Liver (tissue), 9 donors: ENCODE measurements around the gene PTPN23. TPM values are rescaled to one million over a fixed set of nuclear protein-coding genes. Genes with fewer than 3 reads are reported as not detected.

ENCODE experiments used
- DNase-seq: peaks from one replicate; pipeline ENCODE4 v3.0.0-alpha.2; 2017; ENCODE audit warnings: low spot score
- H3K27ac ChIP-seq, 2 donors: one replicate each; pipeline ENCODE4 v1.7.0; 2013; ENCODE audit warnings: inconsistent platforms in 2 of 2, low read length in 2 of 2, control low read depth in 1 of 2, low read depth in 1 of 2, mild to moderate bottlenecking in 1 of 2
- H3K27me3 ChIP-seq, 4 donors: one replicate each; pipeline versions ENCODE4 v1.6.1 to v1.7.0; 2013; ENCODE audit warnings: low read length in 3 of 4, inconsistent platforms in 1 of 4, mild to moderate bottlenecking in 1 of 4, moderate library complexity in 1 of 4; ENCODE audit not compliant: control insufficient read depth in 4 of 4, insufficient read depth in 4 of 4
- H3K36me3 ChIP-seq, 4 donors: one replicate each; pipeline versions ENCODE4 v1.6.1 to v1.7.0; 2013; ENCODE audit warnings: low read length in 3 of 4, mild to moderate bottlenecking in 3 of 4, low read depth in 1 of 4, moderate library complexity in 1 of 4; ENCODE audit not compliant: control insufficient read depth in 4 of 4, insufficient read depth in 3 of 4
- H3K4me1 ChIP-seq, 4 donors: one replicate each; pipeline versions ENCODE4 v1.6.1 to v1.7.0; 2013; ENCODE audit warnings: low read length in 3 of 4, mild to moderate bottlenecking in 3 of 4, moderate library complexity in 1 of 4; ENCODE audit not compliant: control insufficient read depth in 4 of 4, insufficient read depth in 4 of 4
- H3K4me3 ChIP-seq, 3 donors: one replicate each; pipeline versions ENCODE4 v1.6.1 to v1.7.0; 2013; ENCODE audit warnings: low read length in 3 of 3, control low read depth in 1 of 3, low read depth in 1 of 3, mild to moderate bottlenecking in 1 of 3
- H3K9ac ChIP-seq, 2 donors: one replicate each; pipeline ENCODE4 v1.7.0; 2013; ENCODE audit warnings: low read length in 2 of 2, mild to moderate bottlenecking in 2 of 2, moderate library complexity in 2 of 2, control low read depth in 1 of 2, low read depth in 1 of 2
- H3K9me3 ChIP-seq, 4 donors: one replicate each; pipeline versions ENCODE4 v1.6.1 to v1.7.0; 2013; ENCODE audit warnings: low read length in 3 of 4; ENCODE audit not compliant: control insufficient read depth in 4 of 4
- CTCF ChIP-seq: fragments of 150-350 bp; IDR thresholded peaks from 2 replicates; pipeline ENCODE4 v1.5.1; 2017; ENCODE audit warnings: improper control_type of control experiment, low read depth, low read length; ENCODE audit not compliant: missing input control
- FOXA2 ChIP-seq: IDR thresholded peaks from 2 replicates; pipeline ENCODE4 v1.6.1; 2016; ENCODE audit warnings: antibody characterized with exemption
- GABPA ChIP-seq, 2 donors: IDR thresholded peaks in 1 of 2; conservative IDR thresholded peaks in 1 of 2; 2 replicates each; pipeline ENCODE4 v1.6.1; 2016; ENCODE audit warnings: antibody characterized with exemption in 2 of 2, mild to moderate bottlenecking in 1 of 2, moderate library complexity in 1 of 2
- HNF4A ChIP-seq, 2 donors: conservative IDR thresholded peaks; 2 replicates each; pipeline ENCODE4 v1.6.1; 2016; ENCODE audit warnings: antibody characterized with exemption in 2 of 2, mild to moderate bottlenecking in 2 of 2
- HNF4G ChIP-seq: IDR thresholded peaks from 2 replicates; pipeline ENCODE4 v1.6.1; 2016; ENCODE audit warnings: antibody characterized with exemption
- RXRA ChIP-seq, 2 donors: IDR thresholded peaks; 2 replicates each; pipeline ENCODE4 v1.6.1; 2017 to 2018; ENCODE audit warnings: antibody characterized with exemption in 2 of 2, mild to moderate bottlenecking in 1 of 2
- SP1 ChIP-seq: IDR thresholded peaks from 2 replicates; pipeline ENCODE4 v1.6.1; 2018; ENCODE audit warnings: antibody characterized with exemption, mild to moderate bottlenecking
- YY1 ChIP-seq: IDR thresholded peaks from 2 replicates; pipeline ENCODE4 v1.6.1; 2016; ENCODE audit warnings: antibody characterized with exemption, mild to moderate bottlenecking
- ZBTB33 ChIP-seq: IDR thresholded peaks from 2 replicates; pipeline ENCODE4 v1.6.1; 2016; ENCODE audit warnings: antibody characterized with exemption
- WGBS: extraction: QIAGEN DNeasy Blood & Tissue Kit; methylation state at CpG from one replicate; pipeline ENCODE4 v1.1.7; 2013; 5-methylcytosine and 5-hydroxymethylcytosine counted together
- polyA plus RNA-seq, 2 donors: library from polyadenylated mRNA; stranded (reverse) in 1 of 2; unstranded in 1 of 2; fragments of 200-250 nt in 1 of 2; fragments of >200 nt in 1 of 2; fragmentation: Nextera tagmentation in 1 of 2; extraction: Ambion mirVana in 1 of 2; gene quantifications; one replicate each; pipeline versions ENCODE4 v1.2.1 to v1.2.3, GENCODE V29; 2013 to 2015
- total RNA-seq, 2 donors: library from RNA; depleted of rRNA; stranded (reverse); fragments of >200 nt; gene quantifications; one replicate each; pipeline ENCODE4 v1.2.3, GENCODE V29; 2014
- donor health status: healthy.
- donor health status: healthy.
- donor health status: healthy.
- donor health status: healthy.
- donor health status: healthy.

PTPN23 gene
- total and polyA plus RNA-seq, 4 donors, result 3.8 to 84.4 (median 11.5) TPM

- no peak for TF ChIP-seq CTCF
These were observed 41.9 kb downstream of the PTPN23 start (continued) for GRCh38 chr3:47422743-47423142.

GRCh38 chr3:47423548-47424145 is 42.8 kb downstream of the PTPN23 start:
- Histone ChIP-seq H3K27ac (peak overlapping the region in 1 of 2 donors; percentile 52), H3K4me1 (peaks cover 10 to 64% (median 48%) of the 10 kb centered on the region in 4 donors), H3K9ac (no peak overlapping the region), H3K36me3 (peaks cover 1 to 28% (median 12%) of the 10 kb centered on the region in 4 donors), H3K4me3 (no peak overlapping the region), H3K9me3 (no peaks in the 10 kb centered on the region), H3K27me3 (no peaks in the 10 kb centered on the region)
- no peak for DNase-seq
- 69% methylated on average over 8 of the region's 8 CpGs for WGBS
- TF ChIP-seq RXRA (IDR thresholded peaks at IDR 0.05), result peak; percentile 32 to 67
- peak; percentile 9 for TF ChIP-seq SP1
- TF ChIP-seq HNF4A (conservative IDR thresholded peaks at IDR 0.05), result peak; percentile 70 to 78
- TF ChIP-seq YY1, result peak; percentile 33
- no peak for TF ChIP-seq ZBTB33
- no peak for TF ChIP-seq GABPA (IDR thresholded peaks at IDR 0.05 in 1 of 2, conservative IDR thresholded peaks at IDR 0.05 in 1 of 2)

GRCh38 chr3:47424434-47425382 is 43.9 kb downstream of the PTPN23 start:
- H3K27ac ChIP-seq, result peak overlapping the region; percentile 6 to 34

More at GRCh38 chr3:47424434-47425382, 43.9 kb downstream of the PTPN23 start:
- Histone ChIP-seq H3K4me3 (no peak overlapping the region), H3K27me3 (no peaks in the 10 kb centered on the region), H3K4me1 (peaks cover 8 to 67% (median 48%) of the 10 kb centered on the region in 4 donors), H3K9ac (no peak overlapping the region), H3K9me3 (no peaks in the 10 kb centered on the region), H3K36me3 (peaks cover 1 to 20% (median 9%) of the 10 kb centered on the region in 4 donors)
- WGBS, result 54% methylated on average over 15 of the region's 15 CpGs
- TF ChIP-seq HNF4G (no peak), FOXA2 (peak; percentile 64), HNF4A (conservative IDR thresholded peaks at IDR 0.05) (peak; percentile 51 to 52), SP1 (peak; percentile 36), RXRA (IDR thresholded peaks at IDR 0.05) (peak in 1 of 2 donors; percentile 46), CTCF (no peak)
- DNase-seq, result no peak
